A549 (cell line): ENCODE measurements around the gene SHROOM2.

Experiments used
- CTCF ChIP-seq: fragments of >200 bp; sonication (Bioruptor Twin); formaldehyde crosslinking; IDR thresholded peaks from 3 replicates; pipeline ENCODE4 v1.5.1; 2016
- POLR2A ChIP-seq: IDR thresholded peaks from 2 replicates; pipeline ENCODE4 v1.6.1; 2012; ENCODE audit warnings: mild to moderate bottlenecking, low read length
- POLR2AphosphoS2 ChIP-seq: conservative IDR thresholded peaks from 2 replicates; pipeline ENCODE4 v1.6.1; 2012; ENCODE audit warnings: low read length, improper control_type of control experiment, inconsistent platforms

- no peak for TF ChIP-seq POLR2AphosphoS2
- TF ChIP-seq POLR2A, result no peak
- TF ChIP-seq CTCF, result no peak
Observed at GRCh38 chrX:9848718-9849479, 62.7 kb downstream of the SHROOM2 start.
